NB4 (cell line): ENCODE data around the gene CPNE4.

Experiments
- DNase-seq: peaks from one replicate; pipeline ENCODE4 v3.0.0; 2010; ENCODE audit warnings: low read depth
- H3K4me3 ChIP-seq: one replicate; pipeline ENCODE4 v1.5.1; 2011; ENCODE audit warnings: mild to moderate bottlenecking, low read depth, low read length, moderate library complexity
- CTCF ChIP-seq: IDR thresholded peaks from one replicate; pipeline ENCODE4 v1.5.1; 2012; ENCODE audit warnings: low read depth, low read length
- MAX ChIP-seq: IDR thresholded peaks from 2 replicates; pipeline ENCODE4 v1.6.1; 2011; ENCODE audit warnings: low read depth, low read length
- MYC ChIP-seq: IDR thresholded peaks from 2 replicates; pipeline ENCODE4 v1.6.1; 2011; ENCODE audit warnings: low read depth, low read length
- POLR2A ChIP-seq: IDR thresholded peaks from 2 replicates; pipeline ENCODE4 v1.6.1; 2011; ENCODE audit warnings: mild to moderate bottlenecking; ENCODE audit not compliant: insufficient read length; ENCODE audit errors: extremely low read depth

Gene CPNE4

GRCh38 chr3:131608296-131608695, 426.5 kb downstream of the CPNE4 start:
- H3K4me3 ChIP-seq = no peak overlapping the region
- no peak for TF ChIP-seq POLR2A
- TF ChIP-seq MYC = no peak
- no peak for TF ChIP-seq MAX
- TF ChIP-seq CTCF = no peak
- DNase-seq = no peak

GRCh38 chr3:131605916-131606315, 428.9 kb downstream of the CPNE4 start:
- TF ChIP-seq CTCF (no peak), POLR2A (no peak), MYC (no peak), MAX (no peak)
- no peak overlapping the region for H3K4me3 ChIP-seq
- no peak for DNase-seq

GRCh38 chr3:131602011-131602779, 432.6 kb downstream of the CPNE4 start:
- no peak overlapping the region for H3K4me3 ChIP-seq
- DNase-seq = no peak

GRCh38 chr3:131597816-131598215, 437.0 kb downstream of the CPNE4 start:
- no peak for DNase-seq
- TF ChIP-seq POLR2A (no peak), MYC (no peak), CTCF (no peak), MAX (no peak)
- H3K4me3 ChIP-seq = no peak overlapping the region

More at GRCh38 chr3:131602011-131602779, 432.6 kb downstream of the CPNE4 start:
- TF ChIP-seq MYC (no peak), POLR2A (no peak), CTCF (no peak), MAX (no peak)

- DNase-seq = no peak
- H3K4me3 ChIP-seq = no peak overlapping the region
- TF ChIP-seq CTCF (no peak), MAX (no peak), POLR2A (no peak), MYC (no peak)
These were observed 437.9 kb downstream of the CPNE4 start for GRCh38 chr3:131596884-131597283.
